Peyer's patch (tissue), 4 donors: ENCODE data around the gene ZXDB.

Experiments used
- CTCF ChIP-seq, 6 experiments: fragments of 450-650 bp in 4 of 6; fragments of 200-600 bp in 2 of 6; sonication (generic) in 1 of 6; IDR thresholded peaks; one replicate each; pipeline ENCODE4 v1.5.1; 2017 to 2019; ENCODE audit warnings: antibody characterized with exemption in 6 of 6, mild to moderate bottlenecking in 3 of 6, moderate library complexity in 1 of 6
- POLR2A ChIP-seq, 2 donors: fragments of 450-650 bp; IDR thresholded peaks; one replicate each; pipeline ENCODE4 v1.5.1; 2017; ENCODE audit warnings: antibody characterized with exemption in 2 of 2, mild to moderate bottlenecking in 2 of 2, moderate library complexity in 2 of 2

- TF ChIP-seq CTCF (IDR thresholded peaks at IDR 0.05) (no peak), POLR2A (IDR thresholded peaks at IDR 0.05) (no peak)
Measured at GRCh38 chrX:57595381-57595811, 3.6 kb downstream of the ZXDB start.
